GM23248 (cell line): ENCODE results near the gene B4GALT3. TPM values are rescaled to one million over a fixed set of nuclear protein-coding genes. Genes with fewer than 3 reads are reported as not detected.

Source experiments
- DNase-seq: peaks from one replicate; pipeline ENCODE4 v3.0.0-alpha.2; 2015
- H2AFZ ChIP-seq: fragments of 200-600 bp; sonication (generic); 2 replicates; pipeline ENCODE4 v1.6.1; 2016; ENCODE audit warnings: antibody characterized with exemption
- H3F3A ChIP-seq: fragments of 200-600 bp; sonication (generic); 2 replicates; pipeline ENCODE4 v1.6.1; 2016; ENCODE audit warnings: mild to moderate bottlenecking, antibody characterized with exemption, mixed run types; ENCODE audit not compliant: insufficient read depth
- H3K27ac ChIP-seq: fragments of 200-600 bp; sonication (generic); 2 replicates; pipeline ENCODE4 v1.5.1; 2016; ENCODE audit warnings: mild to moderate bottlenecking
- H3K27me3 ChIP-seq: fragments of 200-600 bp; sonication (generic); replicated peaks from 2 replicates; pipeline ENCODE4 v1.6.1; 2016; ENCODE audit warnings: mild to moderate bottlenecking; ENCODE audit not compliant: insufficient read depth
- H3K36me3 ChIP-seq: fragments of 200-600 bp; sonication (generic); 2 replicates; pipeline ENCODE4 v1.6.1; 2016; ENCODE audit warnings: low read depth, mild to moderate bottlenecking
- H3K4me1 ChIP-seq: fragments of 200-600 bp; sonication (generic); 2 replicates; pipeline ENCODE4 v1.6.1; 2016; ENCODE audit warnings: mild to moderate bottlenecking; ENCODE audit not compliant: insufficient read depth
- H3K4me2 ChIP-seq: fragments of 200-600 bp; sonication (generic); one replicate; pipeline ENCODE4 v1.6.1; 2016; ENCODE audit warnings: mild to moderate bottlenecking; ENCODE audit not compliant: unreplicated experiment
- H3K4me3 ChIP-seq: fragments of 200-600 bp; sonication (generic); 2 replicates; pipeline ENCODE4 v1.5.1; 2016; ENCODE audit warnings: mild to moderate bottlenecking
- H3K79me2 ChIP-seq: fragments of 200-600 bp; sonication (generic); 2 replicates; pipeline ENCODE4 v1.6.1; 2016; ENCODE audit warnings: mild to moderate bottlenecking; ENCODE audit not compliant: insufficient read depth
- H3K9ac ChIP-seq: fragments of 200-600 bp; sonication (generic); 2 replicates; pipeline ENCODE4 v1.6.1; 2016; ENCODE audit warnings: mild to moderate bottlenecking
- H3K9me2 ChIP-seq: fragments of 200-600 bp; sonication (generic); 2 replicates; pipeline ENCODE4 v1.6.1; 2016; ENCODE audit warnings: mixed run types, mild to moderate bottlenecking, moderate library complexity; ENCODE audit not compliant: insufficient read depth
- H3K9me3 ChIP-seq: fragments of 200-600 bp; sonication (generic); one replicate; pipeline ENCODE4 v1.6.1; 2017; ENCODE audit warnings: low read depth
- H4K20me1 ChIP-seq: fragments of 200-600 bp; sonication (generic); 2 replicates; pipeline ENCODE4 v1.6.0; 2016; ENCODE audit not compliant: insufficient read depth
- EZH2 ChIP-seq: fragments of 200-600 bp; sonication (generic); IDR thresholded peaks from 2 replicates; pipeline ENCODE4 v1.6.1; 2018; ENCODE audit warnings: antibody characterized with exemption, mild to moderate bottlenecking; ENCODE audit not compliant: insufficient read depth, poor library complexity, severe bottlenecking
- EZH2phosphoT487 ChIP-seq: fragments of 200-600 bp; sonication (generic); IDR thresholded peaks from 2 replicates; pipeline ENCODE4 v1.6.1; 2018; ENCODE audit warnings: antibody characterized with exemption, moderate library complexity, mild to moderate bottlenecking, low read depth; ENCODE audit not compliant: insufficient read depth
- WGBS, 2 experiments: methylation state at CpG; one replicate each; pipeline ENCODE4 v1.1.6; 2015 to 2017; ENCODE audit warnings: low lambda C conversion rate in 2 of 2, low coverage in 1 of 2; ENCODE audit errors: missing lambda C conversion rate in 2 of 2; 5-methylcytosine and 5-hydroxymethylcytosine counted together
- in situ Hi-C: fragments of 300-500 bp; cut with MboI; formaldehyde crosslinking; loops from 2 replicates; pipeline ENCODE4 v1.15.0; 2020
- polyA plus RNA-seq: library from polyadenylated mRNA; unstranded; fragments of >200 nt; fragmentation: Nextera tagmentation; extraction: Ambion mirVana; gene quantifications from 2 replicates; pipeline ENCODE4 v1.2.1, GENCODE V29; 2016
- total RNA-seq: library from RNA; depleted of rRNA; stranded (reverse); fragments of >200 nt; shearing (Covaris generic); gene quantifications from 2 replicates; pipeline ENCODE4 v1.2.3, GENCODE V29; 2014

B4GALT3 gene
- total and polyA plus RNA-seq, 2 experiments from 2014 or later = 31.3 to 34.5 TPM

GRCh38 chr1:161164901-161165610 is 12.3 kb downstream of the B4GALT3 start:
- Histone ChIP-seq H3K9me3 (no peaks in the 10 kb centered on the region), H3K27ac (peak overlapping the region; percentile 99), H2AFZ (no peak overlapping the region), H3K36me3 (no peaks in the 10 kb centered on the region), H3K4me2 (peak overlapping the region; percentile 85), H3K9me2 (no peaks in the 10 kb centered on the region), H3K27me3 (no peaks in the 10 kb centered on the region), H3K4me3 (peak overlapping the region; percentile 79), H3K79me2 (peaks cover 9% of the 10 kb centered on the region), H3F3A (peaks cover 20% of the 10 kb centered on the region), H4K20me1 (no peaks in the 10 kb centered on the region), H3K4me1 (peaks cover 9% of the 10 kb centered on the region), H3K9ac (peak overlapping the region; percentile 96)
- no peak for DNase-seq
- in situ Hi-C loops = no loop called here
- 58 to 59% methylated on average over 14 of the region's 14 CpGs for WGBS, 2 experiments
- no peak for TF ChIP-seq EZH2
- no peak for TF ChIP-seq EZH2phosphoT487

DNA sequence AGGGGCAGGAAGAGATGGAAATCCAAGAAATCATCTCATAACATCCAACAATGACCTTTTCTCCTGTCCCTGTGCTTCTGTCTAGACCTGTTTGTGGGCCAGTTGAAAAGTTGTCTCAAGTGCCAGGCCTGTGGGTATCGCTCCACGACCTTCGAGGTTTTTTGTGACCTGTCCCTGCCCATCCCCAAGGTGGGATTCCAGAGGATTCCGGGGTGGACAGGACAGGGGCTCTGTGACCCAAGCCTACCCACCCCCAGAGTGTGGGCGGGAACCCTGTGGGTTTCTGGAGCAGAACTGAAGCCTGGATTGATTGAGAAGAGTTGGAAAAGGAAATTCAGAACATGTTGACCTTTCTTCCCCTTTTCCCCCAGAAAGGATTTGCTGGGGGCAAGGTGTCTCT is 13.5 kb downstream of the B4GALT3 start:
- H3K79me2 ChIP-seq = peaks cover 15% of the 10 kb centered on the region
- peaks cover 9% of the 10 kb centered on the region for H3K4me1 ChIP-seq
- H3K36me3 ChIP-seq = no peaks in the 10 kb centered on the region
- no peak overlapping the region for H3K4me3 ChIP-seq
- no peaks in the 10 kb centered on the region for H4K20me1 ChIP-seq
- WGBS, 2 experiments = 84 to 87% methylated on average over 5 of the region's 5 CpGs
- no peaks in the 10 kb centered on the region for H3K9me2 ChIP-seq
- in situ Hi-C loops = no loop called here
- no peak overlapping the region for H3K9ac ChIP-seq
- no peaks in the 10 kb centered on the region for H3K27me3 ChIP-seq
- no peaks in the 10 kb centered on the region for H3K9me3 ChIP-seq
- no peak for DNase-seq
- H3F3A ChIP-seq = peaks cover 21% of the 10 kb centered on the region
- TF ChIP-seq EZH2phosphoT487 (no peak), EZH2 (no peak)
- no peak overlapping the region for H3K27ac ChIP-seq
- no peak overlapping the region for H2AFZ ChIP-seq
- H3K4me2 ChIP-seq = no peak overlapping the region

GRCh38 chr1:161162806-161163205 is 14.5 kb downstream of the B4GALT3 start:
- H3K4me2 ChIP-seq = no peak overlapping the region
- H2AFZ ChIP-seq = no peak overlapping the region
- peaks cover 15% of the 10 kb centered on the region for H3K79me2 ChIP-seq
- no peak for DNase-seq
- peaks cover 31% of the 10 kb centered on the region for H3F3A ChIP-seq
- no peaks in the 10 kb centered on the region for H4K20me1 ChIP-seq
- in situ Hi-C loops = no loop called here
- H3K9me2 ChIP-seq = no peaks in the 10 kb centered on the region
- H3K36me3 ChIP-seq = no peaks in the 10 kb centered on the region; the same call in 1 of the 2 replicates
- peaks cover 9% of the 10 kb centered on the region for H3K4me1 ChIP-seq
- H3K27ac ChIP-seq = no peak overlapping the region
- TF ChIP-seq EZH2 = no peak
- no peak for TF ChIP-seq EZH2phosphoT487
- H3K9me3 ChIP-seq = no peaks in the 10 kb centered on the region
- H3K4me3 ChIP-seq = no peak overlapping the region
- no peaks in the 10 kb centered on the region for H3K27me3 ChIP-seq
- H3K9ac ChIP-seq = 0 out of 2 replicates have a peak overlapping the region, but pooled peaks have one; percentile 16
- 89 to 91% methylated on average over 10 of the region's 10 CpGs for WGBS, 2 experiments

GRCh38 chr1:161162052-161162451 is 15.3 kb downstream of the B4GALT3 start:
- no peaks in the 10 kb centered on the region; the same call in 1 of the 2 replicates for H3K36me3 ChIP-seq
- H3K4me3 ChIP-seq = no peak overlapping the region
- 84 to 85% methylated on average over 7 of the region's 7 CpGs for WGBS, 2 experiments
- H3K27ac ChIP-seq = no peak overlapping the region
- H3K9ac ChIP-seq = no peak overlapping the region
- H3K4me1 ChIP-seq = peaks cover 9% of the 10 kb centered on the region
- TF ChIP-seq EZH2phosphoT487 = no peak
- no peak overlapping the region for H2AFZ ChIP-seq
- no peaks in the 10 kb centered on the region for H3K9me2 ChIP-seq
- no peak for DNase-seq
- in situ Hi-C loops = no loop called here
- no peaks in the 10 kb centered on the region for H3K27me3 ChIP-seq
- no peak overlapping the region for H3K4me2 ChIP-seq
- H4K20me1 ChIP-seq = no peaks in the 10 kb centered on the region
- peaks cover 15% of the 10 kb centered on the region for H3K79me2 ChIP-seq
- no peaks in the 10 kb centered on the region for H3K9me3 ChIP-seq
- peaks cover 38% of the 10 kb centered on the region for H3F3A ChIP-seq

GRCh38 chr1:161161652-161162051 is 15.7 kb downstream of the B4GALT3 start:
- H3K36me3 ChIP-seq = no peaks in the 10 kb centered on the region; the same call in 1 of the 2 replicates
- in situ Hi-C loops = no loop called here

More at GRCh38 chr1:161161652-161162051, 15.7 kb downstream of the B4GALT3 start:
- WGBS, 2 experiments = 72 to 85% methylated on average over 2 to 5 of the region's 5 CpGs
- H3K27ac ChIP-seq = no peak overlapping the region
- H3K4me1 ChIP-seq = peaks cover 9% of the 10 kb centered on the region
- TF ChIP-seq EZH2phosphoT487 (no peak), EZH2 (no peak)
- no peaks in the 10 kb centered on the region for H3K9me2 ChIP-seq
- DNase-seq = no peak
- no peaks in the 10 kb centered on the region for H3K27me3 ChIP-seq
- no peak overlapping the region for H2AFZ ChIP-seq
- H3K4me2 ChIP-seq = no peak overlapping the region
- no peak overlapping the region for H3K4me3 ChIP-seq
- no peaks in the 10 kb centered on the region for H3K9me3 ChIP-seq
- no peaks in the 10 kb centered on the region for H4K20me1 ChIP-seq
- H3K9ac ChIP-seq = no peak overlapping the region
- peaks cover 15% of the 10 kb centered on the region for H3K79me2 ChIP-seq
- peaks cover 42% of the 10 kb centered on the region for H3F3A ChIP-seq
